OCI-LY1 (cell line): ENCODE results near the gene PARD6A.

ENCODE experiments used
- H2AFZ ChIP-seq: fragments of 200-600 bp; sonication (generic), shearing (Covaris generic); 2 replicates; pipeline ENCODE4 v1.6.0; 2014; ENCODE audit warnings: antibody characterized with exemption, mild to moderate bottlenecking, low read length
- H3F3A ChIP-seq: fragments of 200-600 bp; sonication (generic), shearing (Covaris generic); 2 replicates; pipeline ENCODE4 v1.6.0; 2014; ENCODE audit warnings: mild to moderate bottlenecking, antibody characterized with exemption, low read length, moderate library complexity; ENCODE audit not compliant: insufficient read depth
- H3K27ac ChIP-seq: fragments of 200-600 bp; sonication (generic); 2 replicates; pipeline ENCODE4 v1.5.1; 2014; ENCODE audit warnings: low read length, mixed run types, mild to moderate bottlenecking, low read depth; ENCODE audit not compliant: poor library complexity, severe bottlenecking
- H3K27me3 ChIP-seq: fragments of 200-600 bp; sonication (generic); 2 replicates; pipeline ENCODE4 v1.6.0; 2014; ENCODE audit warnings: antibody characterized with exemption, mild to moderate bottlenecking, low read length, moderate library complexity; ENCODE audit not compliant: insufficient read depth
- H3K36me3 ChIP-seq: fragments of 200-600 bp; sonication (generic); 2 replicates; pipeline ENCODE4 v1.6.1; 2014; ENCODE audit warnings: mild to moderate bottlenecking, antibody characterized with exemption, low read length, moderate library complexity, mixed read lengths; ENCODE audit not compliant: insufficient read depth
- H3K4me1 ChIP-seq: fragments of 200-600 bp; sonication (generic); 2 replicates; pipeline ENCODE4 v1.5.1; 2014; ENCODE audit warnings: mild to moderate bottlenecking, low read length, moderate library complexity; ENCODE audit not compliant: insufficient read depth, severe bottlenecking
- H3K4me2 ChIP-seq: fragments of 200-600 bp; sonication (generic), shearing (Covaris generic); 2 replicates; pipeline ENCODE4 v1.6.1; 2014; ENCODE audit warnings: low read length
- H3K4me3 ChIP-seq: fragments of 200-600 bp; sonication (generic); 2 replicates; pipeline ENCODE4 v1.5.1; 2014; ENCODE audit warnings: low read length, low read depth, mild to moderate bottlenecking, mixed read lengths; ENCODE audit not compliant: poor library complexity, severe bottlenecking
- H3K79me2 ChIP-seq: fragments of 200-600 bp; shearing (Covaris generic); 2 replicates; pipeline ENCODE4 v1.6.1; 2016; ENCODE audit warnings: mixed run types, low read length, mixed read lengths; ENCODE audit not compliant: insufficient read depth
- H3K9ac ChIP-seq: fragments of 200-600 bp; sonication (generic), shearing (Covaris generic); 2 replicates; pipeline ENCODE4 v1.6.1; 2014; ENCODE audit warnings: mild to moderate bottlenecking, low read length, mixed read lengths
- H3K9me2 ChIP-seq: fragments of 200-600 bp; sonication (generic), shearing (Covaris generic); 2 replicates; pipeline ENCODE4 v1.6.1; 2014; ENCODE audit warnings: low read depth, mild to moderate bottlenecking, low read length, mixed read lengths
- H3K9me3 ChIP-seq: fragments of 200-600 bp; shearing (Covaris generic); 2 replicates; pipeline ENCODE4 v1.6.1; 2014; ENCODE audit warnings: low read length, mixed read lengths
- H4K20me1 ChIP-seq: fragments of 200-600 bp; sonication (generic), shearing (Covaris generic); 2 replicates; pipeline ENCODE4 v1.6.0; 2016; ENCODE audit warnings: mild to moderate bottlenecking, low read length; ENCODE audit not compliant: insufficient read depth
- CTCF ChIP-seq: fragments of 200-600 bp; sonication (generic), shearing (Covaris generic); IDR thresholded peaks from 2 replicates; pipeline ENCODE4 v1.5.1; 2017; ENCODE audit warnings: mild to moderate bottlenecking, antibody characterized with exemption, low read length, moderate library complexity, mixed read lengths
- EZH2 ChIP-seq: fragments of 200-600 bp; sonication (generic), shearing (Covaris generic); IDR thresholded peaks from 2 replicates; pipeline ENCODE4 v1.8.0; 2017; ENCODE audit warnings: borderline replicate concordance, mixed run types, mild to moderate bottlenecking, antibody characterized with exemption, low read length, moderate library complexity, mixed read lengths

PARD6A gene

GRCh38 chr16:67655363-67655762 lies 5.4 kb upstream of the PARD6A start:
- H2AFZ ChIP-seq = no peak overlapping the region
- no peaks in the 10 kb centered on the region for H3F3A ChIP-seq
- H3K4me1 ChIP-seq = peaks cover 13% of the 10 kb centered on the region
- no peaks in the 10 kb centered on the region for H3K79me2 ChIP-seq
- H3K36me3 ChIP-seq = peaks cover 70% of the 10 kb centered on the region
- no peak overlapping the region for H3K27ac ChIP-seq
- H4K20me1 ChIP-seq = no peaks in the 10 kb centered on the region
- no peaks in the 10 kb centered on the region for H3K9me2 ChIP-seq
- H3K27me3 ChIP-seq = no peaks in the 10 kb centered on the region
- no peaks in the 10 kb centered on the region for H3K9me3 ChIP-seq
- TF ChIP-seq CTCF (no peak), EZH2 (no peak)
- no peak overlapping the region for H3K4me2 ChIP-seq
- no peak overlapping the region for H3K4me3 ChIP-seq
- H3K9ac ChIP-seq = no peak overlapping the region; the same call in 1 of the 2 replicates

GRCh38 chr16:67656344-67657016 lies 4.3 kb upstream of the PARD6A start:
- Histone ChIP-seq H3K4me1 (peaks cover 19% of the 10 kb centered on the region), H3K9me2 (no peaks in the 10 kb centered on the region), H3K4me3 (no peak overlapping the region), H3K27me3 (no peaks in the 10 kb centered on the region), H3K36me3 (peaks cover 59% of the 10 kb centered on the region), H3K27ac (no peak overlapping the region), H4K20me1 (no peaks in the 10 kb centered on the region), H3F3A (no peaks in the 10 kb centered on the region), H2AFZ (no peak overlapping the region), H3K79me2 (no peaks in the 10 kb centered on the region), H3K4me2 (no peak overlapping the region), H3K9ac (no peak overlapping the region), H3K9me3 (no peaks in the 10 kb centered on the region)
- TF ChIP-seq CTCF (no peak), EZH2 (no peak)

- H3K27ac ChIP-seq = no peak overlapping the region
- H3K79me2 ChIP-seq = no peaks in the 10 kb centered on the region
- no peak overlapping the region for H3K9ac ChIP-seq
- peaks cover 53% of the 10 kb centered on the region; the same call in 1 of the 2 replicates for H3K36me3 ChIP-seq
- no peaks in the 10 kb centered on the region for H4K20me1 ChIP-seq
- no peak overlapping the region for H3K4me2 ChIP-seq
- H3K4me3 ChIP-seq = no peak overlapping the region
- no peaks in the 10 kb centered on the region for H3K9me2 ChIP-seq
- peaks cover 21% of the 10 kb centered on the region for H3K4me1 ChIP-seq
- H3K9me3 ChIP-seq = no peaks in the 10 kb centered on the region
- no peaks in the 10 kb centered on the region for H3F3A ChIP-seq
- TF ChIP-seq CTCF (no peak), EZH2 (no peak)
- no peaks in the 10 kb centered on the region for H3K27me3 ChIP-seq
- H2AFZ ChIP-seq = no peak overlapping the region
Measured at GRCh38 chr16:67657017-67657608, 3.6 kb upstream of the PARD6A start.
